AG04450 (cell line): ENCODE results near the gene PPP1R9B. TPM values are rescaled to one million over a fixed set of nuclear protein-coding genes. Genes with fewer than 3 reads are reported as not detected.

Experiments
- CTCF ChIA-PET: fragments of 300-600, 350-600 bp; formaldehyde crosslinking; extraction: SDS; loops from one replicate; lab custom pipeline; 2022; ENCODE audit warnings: antibody characterized with exemption, inconsistent platforms; lab: Charles Lee
- POLR2A ChIA-PET: fragments of 350-600 bp; formaldehyde crosslinking; extraction: SDS; loops from one replicate; lab custom pipeline; 2021; ENCODE audit warnings: antibody characterized with exemption, inconsistent platforms; lab: Yijun Ruan, JAX
- DNase-seq: peaks from one replicate; pipeline ENCODE4 v3.0.0-alpha.2; 2011; ENCODE audit warnings: low read depth, low spot score
- H3K27ac ChIP-seq: one replicate; pipeline ENCODE4 v1.5.1; 2012; ENCODE audit warnings: low read depth, low read length, control low read depth
- H3K27me3 ChIP-seq: one replicate; pipeline ENCODE4 v1.6.0; 2012; ENCODE audit warnings: low read length; ENCODE audit not compliant: control insufficient read depth, insufficient read depth
- H3K4me3 ChIP-seq: 2 replicates; pipeline ENCODE4 v1.5.1; 2011; ENCODE audit warnings: mild to moderate bottlenecking, low read depth, low read length, control low read depth
- H3K9me3 ChIP-seq: 2 replicates; pipeline ENCODE4 v1.5.1; 2012; ENCODE audit warnings: low read length; ENCODE audit not compliant: control insufficient read depth, insufficient read depth
- CTCF ChIP-seq: IDR thresholded peaks from 2 replicates; pipeline ENCODE4 v1.5.1; 2011; ENCODE audit warnings: low read depth, low read length, control low read depth, inconsistent platforms
- polyA plus RNA-seq: library from polyadenylated mRNA; depleted of rRNA; stranded (reverse); fragments of >200 nt; gene quantifications from 2 replicates; pipeline ENCODE4 v1.2.3, GENCODE V29; 2011

PPP1R9B gene
- polyA plus RNA-seq, 1 experiment: 18.2 TPM

- H3K4me3 ChIP-seq: no peak overlapping the region
- ChIA-PET POLR2A (interaction anchor here (0.6 to 13.2 kb wide), 14 partner anchors 9 to 110 kb away, joined by 3 to 284 read pairs (median 8); partner anchors contain the start of gene COL1A1), CTCF (interaction anchor here (0.9 to 1.6 kb wide), 4 partner anchors 10 to 82 kb away, joined by 3 to 4 read pairs (median 3); no protein-coding TSS in a partner anchor)
- no peaks in the 10 kb centered on the region for H3K27me3 ChIP-seq
- DNase-seq: no peak
- no peak for TF ChIP-seq CTCF
- peak overlapping the region; percentile 98 for H3K27ac ChIP-seq
- H3K9me3 ChIP-seq: no peaks in the 10 kb centered on the region; the same call in 1 of the 2 replicates
Measured at GRCh38 chr17:50187751-50188530, 37.5 kb upstream of the PPP1R9B start.

- H3K27ac ChIP-seq: peak overlapping the region; percentile 98
- ChIA-PET CTCF (interaction anchor here (1.0 to 1.6 kb wide), 3 partner anchors 10 to 83 kb away, joined by 3 to 4 read pairs (median 3); no protein-coding TSS in a partner anchor), POLR2A (interaction anchor here (0.7 to 13.2 kb wide), 14 partner anchors 9 to 104 kb away, joined by 3 to 284 read pairs (median 8); partner anchors contain the start of genes COL1A1 and TMEM92)
- no peak overlapping the region for H3K4me3 ChIP-seq
- H3K27me3 ChIP-seq: no peaks in the 10 kb centered on the region
- no peaks in the 10 kb centered on the region; the same call in 1 of the 2 replicates for H3K9me3 ChIP-seq
- no peak for TF ChIP-seq CTCF
- DNase-seq: no peak
Measured at GRCh38 chr17:50187394-50187725, 36.9 kb upstream of the PPP1R9B start.

- Histone ChIP-seq H3K27me3 (no peaks in the 10 kb centered on the region), H3K27ac (peak overlapping the region; percentile 98), H3K4me3 (no peak overlapping the region), H3K9me3 (no peaks in the 10 kb centered on the region; the same call in 1 of the 2 replicates)
- no peak for TF ChIP-seq CTCF
- ChIA-PET CTCF (interaction anchor here (1.0 to 1.6 kb wide), 3 partner anchors 9 to 83 kb away, joined by 3 to 4 read pairs (median 3); no protein-coding TSS in a partner anchor), POLR2A (interaction anchor here (0.7 to 13.2 kb wide), 12 partner anchors 8 to 104 kb away, joined by 3 to 284 read pairs (median 20); partner anchors contain the start of genes COL1A1 and TMEM92)
- no peak for DNase-seq
Measured at GRCh38 chr17:50186661-50187393, 36.4 kb upstream of the PPP1R9B start.

- CTCF ChIA-PET: interaction anchor here (1.6 kb wide), 1 partner anchor 8 kb away, joined by 4 read pairs; no protein-coding TSS in a partner anchor
- no peak for DNase-seq
- H3K4me3 ChIP-seq: no peak overlapping the region; the same call in 1 of the 2 replicates
- TF ChIP-seq CTCF: no peak
- POLR2A ChIA-PET: interaction anchor here (0.7 to 13.2 kb wide), 7 partner anchors 8 to 105 kb away, joined by 3 to 284 read pairs (median 61); partner anchors contain the start of gene COL1A1
- no peaks in the 10 kb centered on the region; the same call in 1 of the 2 replicates for H3K9me3 ChIP-seq
- H3K27ac ChIP-seq: peak overlapping the region; percentile 98
- H3K27me3 ChIP-seq: no peaks in the 10 kb centered on the region
Measured at GRCh38 chr17:50185631-50186471, 35.4 kb upstream of the PPP1R9B start.
